Fibroblast of the aortic adventitia (primary cell): ENCODE data around the gene IFI44L. TPM values are rescaled to one million over a fixed set of nuclear protein-coding genes. Genes with fewer than 3 reads are reported as not detected.

ENCODE experiments used
- DNase-seq: peaks from one replicate; pipeline ENCODE4 v3.0.0-alpha.2; 2010; ENCODE audit warnings: low read depth
- H3K4me3 ChIP-seq: 2 replicates; pipeline ENCODE4 v1.5.1; 2011; ENCODE audit warnings: low read depth, mild to moderate bottlenecking, control low read depth, low read length, moderate library complexity
- total RNA-seq: library from RNA; depleted of rRNA; stranded (reverse); fragments of >200 nt; gene quantifications from 2 replicates; pipeline ENCODE4 v1.2.3, GENCODE V29; 2012; ENCODE audit warnings: low replicate concordance
- TF ChIP-seq, protein P1 (sequence below): IDR thresholded peaks from 2 replicates; pipeline ENCODE4 v1.5.1; 2011; ENCODE audit warnings: mild to moderate bottlenecking, low read length, control low read depth, inconsistent platforms; ENCODE audit not compliant: insufficient read depth

Gene IFI44L
- total RNA-seq, 1 donor = 17.7 TPM

DNA sequence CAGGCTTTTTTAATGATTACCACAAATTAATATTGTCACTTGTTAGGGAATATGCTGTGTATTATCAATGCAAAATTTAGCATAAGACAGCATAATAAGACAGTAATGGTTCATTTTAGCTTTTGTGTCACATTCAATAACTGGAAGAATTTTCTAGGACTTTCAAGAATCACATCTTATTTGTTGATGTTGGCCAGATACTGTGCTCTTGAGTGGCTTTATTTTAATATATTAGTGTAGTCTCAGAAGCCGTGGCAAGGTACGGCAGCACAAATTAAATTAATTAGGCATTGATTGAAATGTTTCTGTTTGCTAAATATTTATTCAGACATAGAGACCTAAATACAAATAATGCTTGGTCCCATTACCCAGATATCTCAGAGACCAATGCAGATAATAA is 10.4 kb downstream of the IFI44L start:
- H3K4me3 ChIP-seq = no peak overlapping the region
- DNase-seq = no peak

DNA sequence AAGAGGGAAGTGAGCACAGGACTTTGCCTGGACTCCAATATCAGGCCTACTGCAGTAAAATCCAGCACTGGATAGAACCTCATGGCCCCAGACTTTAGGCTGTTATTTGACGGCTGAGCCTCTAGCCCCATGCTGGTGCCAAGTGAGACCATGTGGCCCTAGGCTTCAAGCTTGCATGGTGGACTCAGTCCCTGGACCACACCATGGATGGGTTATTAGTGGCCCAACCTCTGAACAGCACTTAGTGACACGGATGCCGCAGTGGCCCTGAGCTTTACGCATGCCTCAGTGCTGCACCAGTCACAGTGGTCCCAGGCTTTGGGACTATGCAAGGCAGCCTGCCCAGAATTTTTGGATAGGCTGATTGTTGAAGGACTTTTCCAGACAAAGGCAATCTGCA is 13.0 kb downstream of the IFI44L start:
- no peak for DNase-seq
- TF ChIP-seq, protein P1, sequence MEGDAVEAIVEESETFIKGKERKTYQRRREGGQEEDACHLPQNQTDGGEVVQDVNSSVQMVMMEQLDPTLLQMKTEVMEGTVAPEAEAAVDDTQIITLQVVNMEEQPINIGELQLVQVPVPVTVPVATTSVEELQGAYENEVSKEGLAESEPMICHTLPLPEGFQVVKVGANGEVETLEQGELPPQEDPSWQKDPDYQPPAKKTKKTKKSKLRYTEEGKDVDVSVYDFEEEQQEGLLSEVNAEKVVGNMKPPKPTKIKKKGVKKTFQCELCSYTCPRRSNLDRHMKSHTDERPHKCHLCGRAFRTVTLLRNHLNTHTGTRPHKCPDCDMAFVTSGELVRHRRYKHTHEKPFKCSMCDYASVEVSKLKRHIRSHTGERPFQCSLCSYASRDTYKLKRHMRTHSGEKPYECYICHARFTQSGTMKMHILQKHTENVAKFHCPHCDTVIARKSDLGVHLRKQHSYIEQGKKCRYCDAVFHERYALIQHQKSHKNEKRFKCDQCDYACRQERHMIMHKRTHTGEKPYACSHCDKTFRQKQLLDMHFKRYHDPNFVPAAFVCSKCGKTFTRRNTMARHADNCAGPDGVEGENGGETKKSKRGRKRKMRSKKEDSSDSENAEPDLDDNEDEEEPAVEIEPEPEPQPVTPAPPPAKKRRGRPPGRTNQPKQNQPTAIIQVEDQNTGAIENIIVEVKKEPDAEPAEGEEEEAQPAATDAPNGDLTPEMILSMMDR = no peak
- H3K4me3 ChIP-seq = no peak overlapping the region

More for the DNA sequence above, 10.4 kb downstream of the IFI44L start:
- TF ChIP-seq, protein P1 = no peak

- no peak overlapping the region for H3K4me3 ChIP-seq
- DNase-seq = no peak
- TF ChIP-seq, protein P1 = no peak
These were observed 20.2 kb downstream of the IFI44L start for GRCh38 chr1:78640462-78640861.

- TF ChIP-seq, protein P1 = no peak
- no peak for DNase-seq
- H3K4me3 ChIP-seq = no peak overlapping the region
These were observed 21.3 kb downstream of the IFI44L start for GRCh38 chr1:78641558-78641957.

- DNase-seq = no peak
- no peak overlapping the region for H3K4me3 ChIP-seq
- TF ChIP-seq, protein P1 = no peak
These were observed 25.5 kb downstream of the IFI44L start for GRCh38 chr1:78645723-78646122.

DNA sequence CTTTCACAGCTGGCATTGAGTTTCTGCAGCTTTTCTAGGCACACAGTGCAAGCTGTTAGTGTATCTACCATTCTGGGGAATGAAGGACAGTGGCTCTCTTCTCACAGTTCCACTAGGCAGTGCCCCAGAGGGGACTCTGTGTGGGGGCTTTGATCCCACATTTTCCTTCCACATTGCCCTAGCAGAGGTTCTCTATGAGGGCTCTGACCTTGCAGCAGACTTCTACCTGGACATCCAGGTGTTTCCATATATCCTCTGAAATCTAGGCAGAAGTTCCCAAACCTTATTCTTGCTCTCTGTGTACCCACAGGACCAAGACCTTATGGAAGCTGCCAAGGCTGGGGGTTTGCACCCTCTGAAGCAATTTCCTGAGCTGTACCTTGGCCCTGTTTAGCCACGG is 27.0 kb downstream of the IFI44L start:
- no peak overlapping the region for H3K4me3 ChIP-seq
- no peak for DNase-seq
- TF ChIP-seq, protein P1 = no peak

DNA sequence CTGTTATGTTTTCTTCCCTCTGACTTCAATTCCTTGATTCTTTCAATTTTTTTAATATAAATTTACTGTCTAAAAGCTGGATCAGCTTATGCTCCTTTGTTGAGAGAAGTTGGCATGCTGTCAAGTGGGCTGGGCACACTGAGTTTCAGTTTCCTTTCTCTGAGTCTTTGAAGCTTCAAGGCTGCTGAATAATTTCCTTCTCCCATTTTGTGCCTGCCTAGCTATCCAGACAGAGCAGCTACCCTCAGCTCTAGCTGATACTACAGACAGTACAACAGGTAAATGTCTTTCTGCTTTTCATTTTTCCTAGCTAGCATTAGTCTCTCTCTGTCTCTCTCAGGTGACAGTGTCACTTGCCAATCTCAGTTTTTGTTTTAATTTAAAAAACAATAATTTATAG is 29.4 kb downstream of the IFI44L start, which contains the start of gene IFI44:
IFI44 (plus strand) TSS at position 204 of the 400 bp plus-strand sequence. CDS start 365 bp downstream, outside the sequence.
- H3K4me3 ChIP-seq = peak within 1 kb of the TSS; percentile 57
- TF ChIP-seq, protein P1 = no peak
- peak; percentile 92 for DNase-seq
